ENCODE results near the gene OR4C45. TPM values are rescaled to one million over a fixed set of nuclear protein-coding genes. Genes with fewer than 3 reads are reported as not detected.

The OR4C45 gene
- total RNA-seq, 2 experiments from 2014 or later: not detected

GRCh38 chr11:50070389-50070788, 37.7 kb downstream of the OR4C45 start:
- POLR2A ChIA-PET: interaction anchor here (0.8 kb wide), 1 partner anchor 37 kb away, joined by 3 read pairs; no protein-coding TSS in a partner anchor

DNA sequence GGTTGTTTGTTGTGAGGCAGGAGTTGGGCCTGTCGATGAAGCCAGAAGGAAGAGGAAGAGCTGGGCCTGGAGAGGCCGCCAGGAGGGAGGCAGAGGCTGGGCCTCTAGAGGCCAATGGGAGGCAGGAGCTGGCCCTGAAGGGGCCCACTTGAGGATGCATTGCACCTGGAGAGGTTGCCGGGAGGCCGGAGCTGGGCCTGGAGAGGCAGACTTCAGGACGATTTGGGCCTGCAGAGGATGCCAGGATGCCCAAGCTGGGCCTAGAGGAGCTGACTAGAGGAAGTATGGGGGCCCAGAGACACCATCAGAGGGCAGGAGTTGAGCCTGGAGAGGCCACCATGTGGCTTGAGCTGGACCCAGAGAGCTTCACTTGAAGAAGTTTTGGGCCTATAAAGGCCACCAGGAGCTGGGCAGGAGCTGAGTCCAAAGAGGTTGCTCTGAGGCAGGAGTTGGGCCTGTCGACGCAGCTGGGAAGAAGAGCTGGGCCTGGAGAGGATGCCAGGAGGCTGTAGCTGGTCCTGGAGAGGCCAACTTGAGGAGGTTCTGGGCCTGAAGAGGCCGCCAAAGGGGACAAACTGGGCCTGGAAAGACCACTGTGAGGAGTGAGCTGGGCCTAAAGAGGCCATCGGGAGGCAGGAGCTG, 39.0 kb downstream of the OR4C45 start:
- H4K20me1 ChIP-seq (ENCODE audit: insufficient read depth, low read length): no peaks in the 10 kb centered on the region
- BruUV-seq (replicated peaks): no TSS peak

More at GRCh38 chr11:50070389-50070788, 37.7 kb downstream of the OR4C45 start:
- H3K36me3 ChIP-seq (ENCODE audit: insufficient read depth, low read length): no peaks in the 10 kb centered on the region
- H3K4me1 ChIP-seq (ENCODE audit: insufficient read depth, low read length, poor library complexity, severe bottlenecking): no peaks in the 10 kb centered on the region
- H3K79me2 ChIP-seq (ENCODE audit: insufficient read depth, low read depth, low read length): no peaks in the 10 kb centered on the region
- CTCF ChIA-PET (ENCODE audit: unreplicated experiment): no interaction called here
- H3K9me2 ChIP-seq (ENCODE audit: insufficient read depth, low read length): no peaks in the 10 kb centered on the region
- BruUV-seq (replicated peaks): no TSS peak
- TF ChIP-seq EZH2phosphoT487 (IDR thresholded peaks at IDR 0.05; ENCODE audit: borderline replicate concordance, low read depth, low read length): no peak
- no peak for TF ChIP-seq CTCF (conservative IDR thresholded peaks at IDR 0.05; ENCODE audit: low read length)
- no peak overlapping the region for H2AFZ ChIP-seq (ENCODE audit: low read length)
- H3K4me3 ChIP-seq (ENCODE audit: low read depth, low read length, poor library complexity, severe bottlenecking): no peak overlapping the region
- intact Hi-C loops (cut with micrococcal nuclease; ENCODE audit: unreplicated experiment): no loop called here
- no peak overlapping the region for H3K27ac ChIP-seq (ENCODE audit: low read depth, low read length, poor library complexity, severe bottlenecking)
- no peaks in the 10 kb centered on the region for H4K20me1 ChIP-seq (ENCODE audit: insufficient read depth, low read length)
- no peaks in the 10 kb centered on the region for H3K9me3 ChIP-seq (ENCODE audit: low read length)
- H3K4me2 ChIP-seq (ENCODE audit: low read length): no peak overlapping the region
- no peak for DNase-seq (ENCODE audit: low spot score)

More for the DNA sequence above, 39.0 kb downstream of the OR4C45 start:
- Histone ChIP-seq H3K27ac (ENCODE audit: low read depth, low read length, poor library complexity, severe bottlenecking) (no peak overlapping the region), H3K4me3 (ENCODE audit: low read depth, low read length, poor library complexity, severe bottlenecking) (no peak overlapping the region), H3K9me3 (ENCODE audit: low read length) (no peaks in the 10 kb centered on the region), H3K4me2 (ENCODE audit: low read length) (no peak overlapping the region), H3K79me2 (ENCODE audit: insufficient read depth, low read depth, low read length) (no peaks in the 10 kb centered on the region), H3K4me1 (ENCODE audit: insufficient read depth, low read length, poor library complexity, severe bottlenecking) (no peaks in the 10 kb centered on the region), H2AFZ (ENCODE audit: low read length) (no peak overlapping the region), H3K9me2 (ENCODE audit: insufficient read depth, low read length) (no peaks in the 10 kb centered on the region), H3K36me3 (ENCODE audit: insufficient read depth, low read length) (no peaks in the 10 kb centered on the region)
- ChIA-PET CTCF (ENCODE audit: unreplicated experiment) (interaction anchor here (0.6 kb wide), 1 partner anchor 669 kb away, joined by 3 read pairs; no protein-coding TSS in a partner anchor), POLR2A (no interaction called here)
- intact Hi-C loops (cut with micrococcal nuclease; ENCODE audit: unreplicated experiment): no loop called here
- TF ChIP-seq CTCF (conservative IDR thresholded peaks at IDR 0.05; ENCODE audit: low read length): no peak
- TF ChIP-seq EZH2phosphoT487 (IDR thresholded peaks at IDR 0.05; ENCODE audit: borderline replicate concordance, low read depth, low read length): no peak
- DNase-seq (ENCODE audit: low spot score): no peak

All from OCI-LY7 (cell line).